HepG2 (cell line): ENCODE data around the gene WNK2. TPM values are rescaled to one million over a fixed set of nuclear protein-coding genes. Genes with fewer than 3 reads are reported as not detected.

Experiments used
- BORCS8-MEF2B ChIP-seq: sonication (generic); formaldehyde crosslinking; IDR thresholded peaks from 2 replicates; pipeline ENCODE4 v1.8.0; 2022; ENCODE audit warnings: mild to moderate bottlenecking, missing genetic modification reagents
- CTCF ChIP-seq: sonication (generic); formaldehyde crosslinking; IDR thresholded peaks from 2 replicates; pipeline ENCODE4 v1.5.0; 2020; ENCODE audit warnings: mild to moderate bottlenecking, missing genetic modification reagents, moderate library complexity
- DMAP1 ChIP-seq: IDR thresholded peaks from 2 replicates; pipeline ENCODE4 v1.6.1; 2016
- DNMT3B ChIP-seq: conservative IDR thresholded peaks from 2 replicates; pipeline ENCODE4 v1.6.1; 2016; ENCODE audit warnings: missing biosample characterization, control low read depth
- HNF1B ChIP-seq: sonication (generic); formaldehyde crosslinking; IDR thresholded peaks from 2 replicates; pipeline ENCODE4 v1.5.1; 2020; ENCODE audit warnings: mild to moderate bottlenecking, moderate library complexity, missing genetic modification reagents
- IKZF1 ChIP-seq: fragments of 450-650 bp; IDR thresholded peaks from 2 replicates; pipeline ENCODE4 v1.7.1; 2016
- MEIS1 ChIP-seq: sonication (generic); formaldehyde crosslinking; IDR thresholded peaks from 2 replicates; pipeline ENCODE4 v1.9.0; 2021; ENCODE audit warnings: mild to moderate bottlenecking, missing genetic modification reagents, moderate library complexity, borderline replicate concordance
- NR3C1 ChIP-seq: sonication (generic); formaldehyde crosslinking; IDR thresholded peaks from 2 replicates; pipeline ENCODE4 v1.4.0; 2020; ENCODE audit warnings: missing genetic modification reagents
- NRL ChIP-seq: sonication (generic); formaldehyde crosslinking; IDR thresholded peaks from 2 replicates; pipeline ENCODE4 v1.5.0; 2020; ENCODE audit warnings: missing genetic modification reagents, mild to moderate bottlenecking, moderate library complexity, borderline replicate concordance
- PREB ChIP-seq: sonication (generic); formaldehyde crosslinking; IDR thresholded peaks from 2 replicates; pipeline ENCODE4 v1.4.0; 2020; ENCODE audit warnings: missing genetic modification reagents
- RBM39 ChIP-seq: fragments of 200-400 bp; formaldehyde crosslinking; IDR thresholded peaks from one replicate; pipeline ENCODE4 v1.6.1; 2018; ENCODE audit warnings: antibody characterized with exemption, mild to moderate bottlenecking, low read depth, low read length; ENCODE audit not compliant: poor library complexity, severe bottlenecking
- RXRA ChIP-seq: sonication (generic); formaldehyde crosslinking; IDR thresholded peaks from 2 replicates; pipeline ENCODE4 v1.5.1; 2020; ENCODE audit warnings: missing genetic modification reagents
- ZNF280D ChIP-seq: sonication (generic); formaldehyde crosslinking; IDR thresholded peaks from 2 replicates; pipeline ENCODE4 v1.5.1; 2020; ENCODE audit warnings: mild to moderate bottlenecking, missing genetic modification reagents
- ZNF337 ChIP-seq: sonication (generic); formaldehyde crosslinking; IDR thresholded peaks from 2 replicates; pipeline ENCODE4 v1.5.1; 2020; ENCODE audit warnings: missing genetic modification reagents, low read depth, mild to moderate bottlenecking, borderline replicate concordance
- ZNF687 ChIP-seq: sonication (generic); formaldehyde crosslinking; IDR thresholded peaks from 2 replicates; pipeline ENCODE4 v1.5.1; 2020; ENCODE audit warnings: mild to moderate bottlenecking, missing genetic modification reagents, moderate library complexity
- polyA plus RNA-seq, 8 experiments: library from polyadenylated mRNA; depleted of rRNA in 3 of 8; stranded (reverse) in 7 of 8; unstranded in 1 of 8; fragments of >200 nt; fragmentation: Illumina TruSeq in 4 of 8; extraction: Trizol in 4 of 8; gene quantifications; 2 replicates each; pipeline versions ENCODE4 v1.2.1 to v1.2.3, GENCODE V29; 2011 to 2016; ENCODE audit warnings: low read depth in 4 of 8, missing spikeins in 1 of 8, mixed read lengths in 1 of 8; ENCODE audit not compliant: insufficient read depth in 1 of 8
- total RNA-seq, 5 experiments: library from RNA; depleted of rRNA; stranded (reverse); fragments of >200 nt; fragmentation: Illumina TruSeq; extraction: Trizol; gene quantifications; 2 replicates each; pipeline ENCODE4 v1.2.3, GENCODE V29; 2016; ENCODE audit warnings: low read depth in 1 of 5

WNK2 gene
- total and polyA plus RNA-seq, 2 of the 13 experiments (the other 11 are each of a cell fraction or from before 2014, with no cell fraction given), result 10.5 to 12.0 TPM

- no peak for TF ChIP-seq NR3C1 (CRISPR knock-in tag)
- peak; percentile 31; the same call in 1 of the 2 replicates for TF ChIP-seq MEIS1 (CRISPR knock-in tag)
- TF ChIP-seq ZNF280D (CRISPR knock-in tag), result peak; percentile 75; the same call in 1 of the 2 replicates
- 0 out of 2 replicates have a peak, but pooled peaks have one; percentile 40 for TF ChIP-seq ZNF337 (CRISPR knock-in tag)
- TF ChIP-seq HNF1B (CRISPR knock-in tag), result peak; percentile 55; the same call in 1 of the 2 replicates
- peak; percentile 55 for TF ChIP-seq RBM39
- TF ChIP-seq NRL (CRISPR knock-in tag), result no peak
- no peak for TF ChIP-seq IKZF1
- no peak for TF ChIP-seq BORCS8-MEF2B (CRISPR knock-in tag)
- TF ChIP-seq PREB (CRISPR knock-in tag), result no peak
- peak; percentile 38 for TF ChIP-seq ZNF687 (CRISPR knock-in tag)
- no peak for TF ChIP-seq DNMT3B (CRISPR knock-in tag)
- TF ChIP-seq CTCF (CRISPR knock-in tag), result peak; percentile 67
- TF ChIP-seq RXRA (CRISPR knock-in tag), result 0 out of 2 replicates have a peak, but pooled peaks have one; percentile 28
- no peak for TF ChIP-seq DMAP1 (CRISPR knock-in tag)
These were observed 113.9 kb downstream of the WNK2 start (continued) for GRCh38 chr9:93297659-93298497.
